ENCODE measurements around the gene IRS2.
"Not testable (repeated sequence)": the region's sequence is repeated elsewhere in the genome, so short reads cannot be mapped to it uniquely, and the experiment has no call there.

IRS2 gene

GRCh38 chr13:109786457-109787134, at the start of gene IRS2:
Gene IRS2, minus strand, starts transcription at chr13:109786583. Its CDS starts 530 bp downstream, at chr13:109786053.
- TF ChIP-seq CTCF (conservative IDR thresholded peaks at IDR 0.05; ENCODE audit: low read depth, low read length), result no peak
- H3K4me3 ChIP-seq (ENCODE audit: low read depth, low read length), result peak within 1 kb of the TSS; percentile 73
- DNase-seq (ENCODE audit: low read depth), result peak; percentile 96

- H3K4me3 ChIP-seq (ENCODE audit: low read depth, low read length), result no peak overlapping the region
- peak; percentile 10 for DNase-seq (ENCODE audit: low read depth)
Measured at GRCh38 chr13:109834973-109835720, 48.8 kb upstream of the IRS2 start.

GRCh38 chr13:109833940-109834339, 47.6 kb upstream of the IRS2 start:
- no peak for DNase-seq (ENCODE audit: low read depth)
- no peak for TF ChIP-seq CTCF (conservative IDR thresholded peaks at IDR 0.05; ENCODE audit: low read depth, low read length)
- no peak overlapping the region for H3K4me3 ChIP-seq (ENCODE audit: low read depth, low read length)

More at GRCh38 chr13:109834973-109835720, 48.8 kb upstream of the IRS2 start:
- TF ChIP-seq CTCF (conservative IDR thresholded peaks at IDR 0.05; ENCODE audit: low read depth, low read length), result no peak

- no peak for TF ChIP-seq CTCF (conservative IDR thresholded peaks at IDR 0.05; ENCODE audit: low read depth, low read length)
- no peak for DNase-seq (ENCODE audit: low read depth)
- no peak overlapping the region for H3K4me3 ChIP-seq (ENCODE audit: low read depth, low read length)
Measured at GRCh38 chr13:109833071-109833470, 46.7 kb upstream of the IRS2 start.

GRCh38 chr13:109828591-109829316, 42.4 kb upstream of the IRS2 start:
- not testable (repeated sequence) for DNase-seq (ENCODE audit: low read depth); H3K4me3 ChIP-seq (ENCODE audit: low read depth, low read length)

- not testable (repeated sequence) for DNase-seq (ENCODE audit: low read depth); H3K4me3 ChIP-seq (ENCODE audit: low read depth, low read length)
Measured at GRCh38 chr13:109823201-109823600, 36.8 kb upstream of the IRS2 start.

GRCh38 chr13:109821103-109821502, 34.7 kb upstream of the IRS2 start:
- DNase-seq (ENCODE audit: low read depth), result no peak
- H3K4me3 ChIP-seq (ENCODE audit: low read depth, low read length), result no peak overlapping the region
- no peak for TF ChIP-seq CTCF (conservative IDR thresholded peaks at IDR 0.05; ENCODE audit: low read depth, low read length)
